H9 (cell line): Measurements from ENCODE around the gene CXCL12. TPM values are rescaled to one million over a fixed set of nuclear protein-coding genes. Genes with fewer than 3 reads are reported as not detected.

Experiments
- DNase-seq: peaks from one replicate; pipeline ENCODE4 v3.0.0-alpha.2; 2017
- H2AFZ ChIP-seq: one replicate; pipeline ENCODE4 v1.6.1; 2013; ENCODE audit warnings: mild to moderate bottlenecking, low read length, control low read depth, moderate library complexity
- H2AK5ac ChIP-seq: 2 replicates; pipeline ENCODE4 v1.6.1; 2013; ENCODE audit warnings: low read length, control low read depth, mixed read lengths; ENCODE audit not compliant: insufficient read length
- H2BK120ac ChIP-seq: one replicate; pipeline ENCODE4 v1.6.1; 2013; ENCODE audit warnings: low read depth, mild to moderate bottlenecking, low read length, control low read depth, inconsistent platforms; ENCODE audit not compliant: poor library complexity, severe bottlenecking
- H2BK12ac ChIP-seq: 2 replicates; pipeline ENCODE4 v1.6.1; 2013; ENCODE audit warnings: low read length, control low read depth, mixed read lengths, low read depth; ENCODE audit not compliant: insufficient read length
- H2BK15ac ChIP-seq: 2 replicates; pipeline ENCODE4 v1.6.1; 2013; ENCODE audit warnings: low read depth, low read length, control low read depth
- H2BK20ac ChIP-seq: one replicate; pipeline ENCODE4 v1.6.1; 2013; ENCODE audit warnings: low read depth, mild to moderate bottlenecking, low read length, control low read depth, inconsistent platforms; ENCODE audit not compliant: poor library complexity, severe bottlenecking
- H2BK5ac ChIP-seq: 2 replicates; pipeline ENCODE4 v1.6.1; 2013; ENCODE audit warnings: low read length, control low read depth, mixed read lengths; ENCODE audit not compliant: insufficient read length
- H3K14ac ChIP-seq: 2 replicates; pipeline ENCODE4 v1.6.1; 2013; ENCODE audit warnings: low read length, control low read depth; ENCODE audit not compliant: insufficient read depth
- H3K18ac ChIP-seq: 2 replicates; pipeline ENCODE4 v1.6.1; 2013; ENCODE audit warnings: low read depth, mild to moderate bottlenecking, mixed read lengths, low read length, control low read depth; ENCODE audit not compliant: insufficient read length
- H3K23ac ChIP-seq: 2 replicates; pipeline ENCODE4 v1.6.1; 2013; ENCODE audit warnings: low read length, control low read depth, mixed read lengths, low read depth; ENCODE audit not compliant: insufficient read length
- H3K23me2 ChIP-seq: 2 replicates; pipeline ENCODE4 v1.6.1; 2013; ENCODE audit warnings: low read depth, mild to moderate bottlenecking, mixed read lengths, low read length, control low read depth; ENCODE audit not compliant: insufficient read length, poor library complexity, severe bottlenecking
- H3K27ac ChIP-seq: 2 replicates; pipeline ENCODE4 v1.5.1; 2013; ENCODE audit warnings: low read length, control low read depth, mixed read lengths, low read depth; ENCODE audit not compliant: insufficient read length
- H3K27me3 ChIP-seq: 2 replicates; pipeline ENCODE4 v1.6.1; 2013; ENCODE audit warnings: low read length, control low read depth, inconsistent platforms; ENCODE audit not compliant: insufficient read depth
- H3K4ac ChIP-seq: 2 replicates; pipeline ENCODE4 v1.6.1; 2013; ENCODE audit warnings: low read depth, mild to moderate bottlenecking, control low read depth, inconsistent platforms, low read length, moderate library complexity
- H3K4me1 ChIP-seq: 2 replicates; pipeline ENCODE4 v1.6.1; 2013; ENCODE audit warnings: low read length, control low read depth, inconsistent platforms; ENCODE audit not compliant: insufficient read depth
- H3K4me2 ChIP-seq: 2 replicates; pipeline ENCODE4 v1.6.1; 2013; ENCODE audit warnings: low read length, control low read depth, mixed read lengths; ENCODE audit not compliant: insufficient read length, insufficient read depth
- H3K56ac ChIP-seq: 2 replicates; pipeline ENCODE4 v1.6.1; 2013; ENCODE audit warnings: low read depth, mild to moderate bottlenecking, mixed read lengths, low read length, control low read depth; ENCODE audit not compliant: insufficient read length
- H3K79me1 ChIP-seq: 2 replicates; pipeline ENCODE4 v1.6.1; 2013; ENCODE audit warnings: low read depth, mild to moderate bottlenecking, moderate library complexity, low read length, control low read depth, inconsistent platforms; ENCODE audit not compliant: insufficient read depth, poor library complexity, severe bottlenecking
- H3K79me2 ChIP-seq: 2 replicates; pipeline ENCODE4 v1.6.1; 2013; ENCODE audit warnings: low read length, control low read depth, inconsistent platforms; ENCODE audit not compliant: insufficient read depth
- H3K9ac ChIP-seq: 2 replicates; pipeline ENCODE4 v1.6.1; 2013; ENCODE audit warnings: low read length, control low read depth, mixed read lengths; ENCODE audit not compliant: insufficient read length; ENCODE audit errors: extremely low read depth
- H3K9me3 ChIP-seq: one replicate; pipeline ENCODE4 v1.6.1; 2013; ENCODE audit warnings: low read depth, low read length, inconsistent platforms; ENCODE audit not compliant: control insufficient read depth
- H3T11ph ChIP-seq: one replicate; pipeline ENCODE4 v1.6.1; 2013; ENCODE audit warnings: mild to moderate bottlenecking, low read length, control low read depth, inconsistent platforms
- H4K20me1 ChIP-seq: one replicate; pipeline ENCODE4 v1.6.1; 2013; ENCODE audit not compliant: control insufficient read depth, insufficient read length, insufficient read depth
- H4K5ac ChIP-seq: 2 replicates; pipeline ENCODE4 v1.6.1; 2013; ENCODE audit warnings: low read depth, mild to moderate bottlenecking, mixed read lengths, low read length, control low read depth; ENCODE audit not compliant: insufficient read length
- H4K8ac ChIP-seq: replicated peaks from 2 replicates; pipeline ENCODE4 v1.6.1; 2013; ENCODE audit warnings: low read length, control low read depth, mixed read lengths, low read depth; ENCODE audit not compliant: insufficient read length
- H4K91ac ChIP-seq: 2 replicates; pipeline ENCODE4 v1.6.1; 2013; ENCODE audit warnings: low read depth, mild to moderate bottlenecking, moderate library complexity, mixed read lengths, low read length, control low read depth; ENCODE audit not compliant: insufficient read length
- H3K27ac Mint-ChIP-seq, 3 experiments: 2 replicates in 2 of 3; 3 replicates in 1 of 3; pipeline ENCODE4 v1.8.0; 2020 to 2021; ENCODE audit warnings: mixed read lengths in 3 of 3, mild to moderate bottlenecking in 1 of 3, moderate library complexity in 1 of 3
- H3K27me3 Mint-ChIP-seq: 2 replicates; pipeline ENCODE4 v1.8.0; 2021; ENCODE audit warnings: low read depth, mild to moderate bottlenecking, moderate library complexity, mixed read lengths
- H3K36me3 Mint-ChIP-seq, 3 experiments: 2 replicates in 2 of 3; 3 replicates in 1 of 3; pipeline ENCODE4 v1.8.0; 2020 to 2021; ENCODE audit warnings: low read depth in 3 of 3, mixed read lengths in 3 of 3; ENCODE audit not compliant: insufficient read depth in 1 of 3
- H3K4me1 Mint-ChIP-seq, 2 experiments: 2 replicates each; pipeline ENCODE4 v1.8.0; 2020; ENCODE audit warnings: mixed read lengths in 2 of 2
- H3K4me3 Mint-ChIP-seq, 2 experiments: 2 replicates in 1 of 2; 3 replicates in 1 of 2; pipeline ENCODE4 v1.8.0; 2020 to 2021; ENCODE audit warnings: mild to moderate bottlenecking in 2 of 2, mixed read lengths in 2 of 2, moderate library complexity in 1 of 2
- H3K9me3 Mint-ChIP-seq, 2 experiments: 2 replicates in 1 of 2; 3 replicates in 1 of 2; pipeline ENCODE4 v1.8.0; 2020; ENCODE audit warnings: mild to moderate bottlenecking in 2 of 2, mixed read lengths in 2 of 2, moderate library complexity in 1 of 2
- WGBS: extraction: QIAGEN DNeasy Blood & Tissue Kit; methylation state at CpG from one replicate; pipeline ENCODE4 v1.1.7; 2013; ENCODE audit warnings: missing lambda C conversion rate, low lambda C conversion rate, mixed read lengths; ENCODE audit not compliant: insufficient read length; ENCODE audit errors: extremely low coverage; 5-methylcytosine and 5-hydroxymethylcytosine counted together
- total RNA-seq: library from RNA; stranded (reverse); gene quantifications from 2 replicates; pipeline ENCODE4 v1.2.1, GENCODE V29; 2021
- TF ChIP-seq, protein P1 (sequence below): fragments of 200-600 bp; sonication (generic); conservative IDR thresholded peaks from 3 replicates; pipeline ENCODE4 v1.8.0; 2021; ENCODE audit warnings: antibody characterized with exemption, mild to moderate bottlenecking

Gene CXCL12
- total RNA-seq, 1 experiment from 2014 or later: 28.3 TPM

DNA sequence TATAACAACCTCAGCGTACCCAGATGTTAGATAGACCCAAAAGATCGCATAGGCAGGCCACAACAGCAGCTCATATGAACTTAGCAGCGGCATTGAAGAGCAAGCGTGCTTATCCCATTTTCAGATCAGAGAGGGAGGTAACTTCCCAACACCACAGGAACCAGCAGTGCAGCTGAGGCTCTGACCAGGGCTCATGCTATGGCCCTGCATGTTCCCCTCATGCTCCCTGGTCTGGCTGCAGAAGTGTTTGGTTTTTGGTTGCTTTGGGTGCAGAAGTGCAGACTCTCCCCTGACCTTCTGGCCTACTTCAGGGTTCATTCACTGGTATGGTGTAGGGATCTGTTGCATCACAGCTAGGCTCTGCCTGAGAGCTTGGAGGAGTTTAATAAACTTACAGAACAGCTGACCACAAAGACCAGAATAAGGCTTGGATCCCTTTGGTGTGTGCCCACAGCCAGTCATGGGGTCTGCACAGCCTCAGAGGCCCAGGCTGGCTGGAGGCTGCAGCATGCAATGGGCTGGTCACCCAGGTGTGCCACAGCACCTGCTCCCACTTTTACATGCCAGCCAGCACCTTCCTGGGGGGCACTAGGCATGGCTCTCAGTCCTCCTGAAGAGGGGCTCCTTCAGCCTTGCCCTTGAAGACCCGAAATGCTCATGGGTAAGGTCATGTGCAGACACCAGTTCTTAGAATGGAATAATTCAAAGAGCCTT lies 9.1 kb upstream of the CXCL12 start:
- no peak overlapping the region for H3K18ac ChIP-seq
- no peaks in the 10 kb centered on the region for H3K23me2 ChIP-seq
- no peaks in the 10 kb centered on the region for H3K79me2 ChIP-seq
- H3K56ac ChIP-seq: no peak overlapping the region
- no peak for DNase-seq
- no peak overlapping the region for H3K4me2 ChIP-seq
- WGBS: no CpG with 5 or more reads among the region's 5 CpGs
- peaks cover 26 to 34% of the 10 kb centered on the region in 2 experiments for H3K4me1 Mint-ChIP-seq
- H3K27ac ChIP-seq: no peak overlapping the region
- TF ChIP-seq, protein P1, sequence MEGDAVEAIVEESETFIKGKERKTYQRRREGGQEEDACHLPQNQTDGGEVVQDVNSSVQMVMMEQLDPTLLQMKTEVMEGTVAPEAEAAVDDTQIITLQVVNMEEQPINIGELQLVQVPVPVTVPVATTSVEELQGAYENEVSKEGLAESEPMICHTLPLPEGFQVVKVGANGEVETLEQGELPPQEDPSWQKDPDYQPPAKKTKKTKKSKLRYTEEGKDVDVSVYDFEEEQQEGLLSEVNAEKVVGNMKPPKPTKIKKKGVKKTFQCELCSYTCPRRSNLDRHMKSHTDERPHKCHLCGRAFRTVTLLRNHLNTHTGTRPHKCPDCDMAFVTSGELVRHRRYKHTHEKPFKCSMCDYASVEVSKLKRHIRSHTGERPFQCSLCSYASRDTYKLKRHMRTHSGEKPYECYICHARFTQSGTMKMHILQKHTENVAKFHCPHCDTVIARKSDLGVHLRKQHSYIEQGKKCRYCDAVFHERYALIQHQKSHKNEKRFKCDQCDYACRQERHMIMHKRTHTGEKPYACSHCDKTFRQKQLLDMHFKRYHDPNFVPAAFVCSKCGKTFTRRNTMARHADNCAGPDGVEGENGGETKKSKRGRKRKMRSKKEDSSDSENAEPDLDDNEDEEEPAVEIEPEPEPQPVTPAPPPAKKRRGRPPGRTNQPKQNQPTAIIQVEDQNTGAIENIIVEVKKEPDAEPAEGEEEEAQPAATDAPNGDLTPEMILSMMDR: no peak
- H2BK12ac ChIP-seq: no peak overlapping the region
- H3K9me3 Mint-ChIP-seq: no peaks in the 10 kb centered on the region; a peak in 1 of 5 replicates
- no peak overlapping the region for H2BK20ac ChIP-seq
- H3K23ac ChIP-seq: no peak overlapping the region
- H4K5ac ChIP-seq: no peak overlapping the region
- H3K9ac ChIP-seq: no peak overlapping the region
- H3K79me1 ChIP-seq: no peaks in the 10 kb centered on the region
- H3K14ac ChIP-seq: no peak overlapping the region; the same call in 1 of the 2 replicates
- no peaks in the 10 kb centered on the region for H4K20me1 ChIP-seq
- no peak overlapping the region for H3K4me3 Mint-ChIP-seq
- no peak overlapping the region for H2BK120ac ChIP-seq
- H3K4me1 ChIP-seq: peaks cover 10% of the 10 kb centered on the region
- H3K36me3 Mint-ChIP-seq: no peaks in the 10 kb centered on the region; a peak in 1 of 7 replicates
- no peak overlapping the region for H3K4ac ChIP-seq
- no peak overlapping the region for H2AK5ac ChIP-seq
- H3K27me3 ChIP-seq: no peaks in the 10 kb centered on the region
- H3K9me3 ChIP-seq: no peaks in the 10 kb centered on the region
- H3K27me3 Mint-ChIP-seq: peaks cover 19% of the 10 kb centered on the region
- H3K27ac Mint-ChIP-seq: no peak overlapping the region
- H2BK15ac ChIP-seq: no peak overlapping the region
- H3T11ph ChIP-seq: no peak overlapping the region
- no peak overlapping the region for H4K91ac ChIP-seq
- H2AFZ ChIP-seq: no peak overlapping the region
- H4K8ac ChIP-seq: no peak overlapping the region
- H2BK5ac ChIP-seq: no peak overlapping the region
